HFF-Myc (cell line): ENCODE measurements around the gene GPR12.

Source experiments
- DNase-seq: peaks from one replicate; pipeline ENCODE4 v3.0.0-alpha.2; 2011; ENCODE audit warnings: low read depth; ENCODE audit errors: extremely low read depth
- H3K4me3 ChIP-seq: replicated peaks from 2 replicates; pipeline ENCODE4 v1.5.1; 2011; ENCODE audit warnings: low read depth, mild to moderate bottlenecking, control low read depth, low read length
- CTCF ChIP-seq: IDR thresholded peaks from 2 replicates; pipeline ENCODE4 v1.5.1; 2012; ENCODE audit warnings: mild to moderate bottlenecking, low read depth, low read length, control low read depth; ENCODE audit errors: missing control alignments

GPR12 gene

GRCh38 chr13:26784704-26785639 is 24.4 kb upstream of the GPR12 start:
- DNase-seq = no peak
- no peak for TF ChIP-seq CTCF
- no peak overlapping the region for H3K4me3 ChIP-seq

- H3K4me3 ChIP-seq = no peak overlapping the region
- DNase-seq = no peak
- no peak for TF ChIP-seq CTCF
These were observed 19.8 kb upstream of the GPR12 start for GRCh38 chr13:26780411-26780810.

- no peak for DNase-seq
- TF ChIP-seq CTCF = no peak
- H3K4me3 ChIP-seq = no peak overlapping the region
These were observed 18.7 kb upstream of the GPR12 start for GRCh38 chr13:26779321-26779720.

- TF ChIP-seq CTCF = no peak
- no peak overlapping the region for H3K4me3 ChIP-seq
- no peak for DNase-seq
These were observed 11.9 kb upstream of the GPR12 start for GRCh38 chr13:26772531-26772930.

GRCh38 chr13:26771796-26772195 is 11.2 kb upstream of the GPR12 start:
- DNase-seq = no peak
- no peak overlapping the region for H3K4me3 ChIP-seq
- no peak for TF ChIP-seq CTCF

- no peak for DNase-seq
- no peak for TF ChIP-seq CTCF
- H3K4me3 ChIP-seq = no peak overlapping the region
These were observed 2.3 kb upstream of the GPR12 start for GRCh38 chr13:26762745-26763345.
